Fibroblast of pulmonary artery (primary cell): Measurements from ENCODE around the gene PIEZO1.
A peak's percentile ranks its signal among the peaks of the same experiment; 100 is the strongest.

Source experiments
- DNase-seq: peaks from one replicate; pipeline ENCODE4 v3.0.0-alpha.2; 2010; ENCODE audit warnings: low read depth
- H3K4me3 ChIP-seq: replicated peaks from 2 replicates; pipeline ENCODE4 v1.5.1; 2011; ENCODE audit warnings: low read depth, mild to moderate bottlenecking, control low read depth, low read length, moderate library complexity
- CTCF ChIP-seq: IDR thresholded peaks from 2 replicates; pipeline ENCODE4 v1.5.1; 2011; ENCODE audit warnings: mild to moderate bottlenecking, control low read depth, low read length, inconsistent platforms; ENCODE audit errors: missing control alignments

Gene PIEZO1

GRCh38 chr16:88785106-88785924, at the start of gene PIEZO1:
TSS of gene PIEZO1 (minus strand) at chr16:88785220. CDS start at chr16:88784964, 256 bp downstream.
- DNase-seq: peak; percentile 63
- peak within 1 kb of the TSS; percentile 65 for H3K4me3 ChIP-seq
- peak; percentile 46 for TF ChIP-seq CTCF

- TF ChIP-seq CTCF: no peak
These were observed 49.6 kb upstream of the PIEZO1 start for GRCh38 chr16:88834670-88835069.

GRCh38 chr16:88833086-88833485, 48.1 kb upstream of the PIEZO1 start:
- no peak overlapping the region for H3K4me3 ChIP-seq
- no peak for TF ChIP-seq CTCF
- DNase-seq: no peak

More at GRCh38 chr16:88834670-88835069, 49.6 kb upstream of the PIEZO1 start:
- H3K4me3 ChIP-seq: no peak overlapping the region
- DNase-seq: no peak

- no peak for DNase-seq
- TF ChIP-seq CTCF: no peak
These were observed 46.8 kb upstream of the PIEZO1 start for GRCh38 chr16:88831838-88832237.

GRCh38 chr16:88830783-88831182, 45.8 kb upstream of the PIEZO1 start:
- no peak for TF ChIP-seq CTCF
- DNase-seq: no peak
- no peak overlapping the region for H3K4me3 ChIP-seq

More at GRCh38 chr16:88831838-88832237, 46.8 kb upstream of the PIEZO1 start:
- no peak overlapping the region for H3K4me3 ChIP-seq

GRCh38 chr16:88830258-88830657, 45.2 kb upstream of the PIEZO1 start:
- no peak for TF ChIP-seq CTCF
- no peak overlapping the region for H3K4me3 ChIP-seq
- DNase-seq: no peak

GRCh38 chr16:88828711-88829110, 43.7 kb upstream of the PIEZO1 start:
- no peak for DNase-seq
- H3K4me3 ChIP-seq: no peak overlapping the region
- no peak for TF ChIP-seq CTCF
